WTC11 (cell line): ENCODE measurements around the gene LIMS3.
"Not testable (repeated sequence)": the region's sequence is repeated elsewhere in the genome, so short reads cannot be mapped to it uniquely, and the experiment has no call there.

Source experiments
- ESRRA ChIP-seq: sonication (generic); formaldehyde crosslinking; IDR thresholded peaks from 2 replicates; pipeline ENCODE4 v1.8.1; 2022; ENCODE audit warnings: mild to moderate bottlenecking, missing genetic modification reagents, borderline replicate concordance
- FOXP1 ChIP-seq: sonication (generic); formaldehyde crosslinking; IDR thresholded peaks from 2 replicates; pipeline ENCODE4 v1.8.0; 2022; ENCODE audit warnings: missing genetic modification reagents, mild to moderate bottlenecking, moderate library complexity, borderline replicate concordance
- IRF2 ChIP-seq: sonication (generic); formaldehyde crosslinking; IDR thresholded peaks from 2 replicates; pipeline ENCODE4 v1.8.0; 2022; ENCODE audit warnings: low read depth, missing genetic modification reagents, borderline replicate concordance
- SP1 ChIP-seq: sonication (generic); formaldehyde crosslinking; conservative IDR thresholded peaks from 2 replicates; pipeline ENCODE4 v1.8.1; 2022; ENCODE audit warnings: missing genetic modification reagents
- ZNF232 ChIP-seq: sonication (generic); formaldehyde crosslinking; IDR thresholded peaks from 2 replicates; pipeline ENCODE4 v1.8.0; 2022; ENCODE audit warnings: mild to moderate bottlenecking, missing genetic modification reagents
- TF ChIP-seq, protein P1 (sequence below): sonication (generic); formaldehyde crosslinking; IDR thresholded peaks from 2 replicates; pipeline ENCODE4 v1.8.1; 2023; ENCODE audit warnings: mild to moderate bottlenecking, missing genetic modification reagents, moderate library complexity
- TF ChIP-seq, protein P2 (sequence below): fragments of 200-600 bp; IDR thresholded peaks from 2 replicates; pipeline ENCODE4 v1.8.0; 2022; ENCODE audit warnings: antibody characterized with exemption
- TF ChIP-seq, protein P3 (sequence below): sonication (generic); formaldehyde crosslinking; IDR thresholded peaks from 2 replicates; pipeline ENCODE4 v1.8.0; 2022; ENCODE audit warnings: mild to moderate bottlenecking, missing genetic modification reagents
- TF ChIP-seq, protein P4 (sequence below): sonication (generic); formaldehyde crosslinking; IDR thresholded peaks from 2 replicates; pipeline ENCODE4 v1.8.1; 2023; ENCODE audit warnings: mild to moderate bottlenecking, missing genetic modification reagents

DNA sequence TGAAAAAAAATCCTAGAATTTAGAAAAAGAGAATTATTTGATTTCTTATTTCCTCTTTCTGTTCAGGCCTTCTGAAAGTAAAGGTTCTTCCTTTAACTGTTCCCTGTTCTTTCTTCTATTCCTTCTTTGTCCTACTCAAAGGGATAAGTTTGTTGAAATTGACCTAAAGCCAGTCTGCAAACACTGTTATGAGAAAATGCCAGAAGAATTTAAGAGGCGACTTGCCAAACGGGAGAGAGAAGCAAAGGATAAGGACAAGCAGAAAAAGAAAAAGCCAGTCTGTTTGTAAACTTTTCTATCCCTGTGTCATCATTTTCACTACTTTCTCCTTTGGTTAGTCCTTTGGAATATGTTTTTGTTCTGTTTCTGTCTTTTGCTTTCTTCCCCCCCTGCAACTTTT lies 26.0 kb downstream of the LIMS3 start:
- TF ChIP-seq, protein P1, sequence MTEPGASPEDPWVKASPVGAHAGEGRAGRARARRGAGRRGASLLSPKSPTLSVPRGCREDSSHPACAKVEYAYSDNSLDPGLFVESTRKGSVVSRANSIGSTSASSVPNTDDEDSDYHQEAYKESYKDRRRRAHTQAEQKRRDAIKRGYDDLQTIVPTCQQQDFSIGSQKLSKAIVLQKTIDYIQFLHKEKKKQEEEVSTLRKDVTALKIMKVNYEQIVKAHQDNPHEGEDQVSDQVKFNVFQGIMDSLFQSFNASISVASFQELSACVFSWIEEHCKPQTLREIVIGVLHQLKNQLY (CRISPR knock-in tag) = not testable (repeated sequence)
- TF ChIP-seq, protein P2, sequence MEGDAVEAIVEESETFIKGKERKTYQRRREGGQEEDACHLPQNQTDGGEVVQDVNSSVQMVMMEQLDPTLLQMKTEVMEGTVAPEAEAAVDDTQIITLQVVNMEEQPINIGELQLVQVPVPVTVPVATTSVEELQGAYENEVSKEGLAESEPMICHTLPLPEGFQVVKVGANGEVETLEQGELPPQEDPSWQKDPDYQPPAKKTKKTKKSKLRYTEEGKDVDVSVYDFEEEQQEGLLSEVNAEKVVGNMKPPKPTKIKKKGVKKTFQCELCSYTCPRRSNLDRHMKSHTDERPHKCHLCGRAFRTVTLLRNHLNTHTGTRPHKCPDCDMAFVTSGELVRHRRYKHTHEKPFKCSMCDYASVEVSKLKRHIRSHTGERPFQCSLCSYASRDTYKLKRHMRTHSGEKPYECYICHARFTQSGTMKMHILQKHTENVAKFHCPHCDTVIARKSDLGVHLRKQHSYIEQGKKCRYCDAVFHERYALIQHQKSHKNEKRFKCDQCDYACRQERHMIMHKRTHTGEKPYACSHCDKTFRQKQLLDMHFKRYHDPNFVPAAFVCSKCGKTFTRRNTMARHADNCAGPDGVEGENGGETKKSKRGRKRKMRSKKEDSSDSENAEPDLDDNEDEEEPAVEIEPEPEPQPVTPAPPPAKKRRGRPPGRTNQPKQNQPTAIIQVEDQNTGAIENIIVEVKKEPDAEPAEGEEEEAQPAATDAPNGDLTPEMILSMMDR = not testable (repeated sequence)
- TF ChIP-seq SP1; ZNF232; ESRRA (CRISPR knock-in tag); FOXP1 (CRISPR knock-in tag); IRF2 (CRISPR knock-in tag): not testable (repeated sequence)
- TF ChIP-seq, protein P3, sequence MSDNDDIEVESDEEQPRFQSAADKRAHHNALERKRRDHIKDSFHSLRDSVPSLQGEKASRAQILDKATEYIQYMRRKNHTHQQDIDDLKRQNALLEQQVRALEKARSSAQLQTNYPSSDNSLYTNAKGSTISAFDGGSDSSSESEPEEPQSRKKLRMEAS (CRISPR knock-in tag) = not testable (repeated sequence)
- TF ChIP-seq, protein P4, sequence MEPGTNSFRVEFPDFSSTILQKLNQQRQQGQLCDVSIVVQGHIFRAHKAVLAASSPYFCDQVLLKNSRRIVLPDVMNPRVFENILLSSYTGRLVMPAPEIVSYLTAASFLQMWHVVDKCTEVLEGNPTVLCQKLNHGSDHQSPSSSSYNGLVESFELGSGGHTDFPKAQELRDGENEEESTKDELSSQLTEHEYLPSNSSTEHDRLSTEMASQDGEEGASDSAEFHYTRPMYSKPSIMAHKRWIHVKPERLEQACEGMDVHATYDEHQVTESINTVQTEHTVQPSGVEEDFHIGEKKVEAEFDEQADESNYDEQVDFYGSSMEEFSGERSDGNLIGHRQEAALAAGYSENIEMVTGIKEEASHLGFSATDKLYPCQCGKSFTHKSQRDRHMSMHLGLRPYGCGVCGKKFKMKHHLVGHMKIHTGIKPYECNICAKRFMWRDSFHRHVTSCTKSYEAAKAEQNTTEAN = not testable (repeated sequence)
